ENCODE measurements around the gene CHP2. TPM values are rescaled to one million over a fixed set of nuclear protein-coding genes. Genes with fewer than 3 reads are reported as not detected.

Gene CHP2
- total and polyA plus RNA-seq, 9 of the 15 experiments (the other 6 are each of a cell fraction or from before 2014, with no cell fraction given) = 0.23 to 1.1 (median 0.80) TPM

DNA sequence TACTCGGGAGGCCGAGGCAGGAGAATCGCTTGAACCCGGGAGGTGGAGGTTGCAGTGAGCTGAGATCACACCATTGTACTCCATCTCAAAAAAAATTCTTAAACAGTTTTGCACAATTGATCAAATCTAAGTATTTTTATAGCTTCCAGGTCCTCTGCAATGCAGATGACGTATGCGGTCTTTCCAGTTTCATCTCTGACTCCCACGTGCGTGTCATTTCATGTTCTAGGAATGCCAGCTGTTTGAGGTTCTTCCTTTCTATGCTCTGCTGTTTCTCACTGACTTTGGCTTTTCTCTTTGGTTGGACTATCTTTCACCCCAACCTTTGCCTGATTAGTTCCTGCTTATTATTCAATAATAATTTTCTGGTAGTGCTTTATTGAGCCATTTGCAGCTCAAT is 16.2 kb downstream of the CHP2 start:
- 0 out of 2 replicates have a peak overlapping the region, but pooled peaks have one; percentile 27 for H2AFZ ChIP-seq (ENCODE audit: low read depth, low read length)
- no peak for ATAC-seq
- DNase-seq (ENCODE audit: extremely low read depth in 1 of 4, low spot score in 3 of 4) = no peak
- intact Hi-C loops (cut with micrococcal nuclease) = no loop called here
- peaks cover 0 to 8% of the 10 kb centered on the region in 2 experiments; a peak in 2 of 5 replicates for H3K4me1 ChIP-seq (replicated peaks in 1 of 2; ENCODE audit: control insufficient read depth in 2 of 2, insufficient read depth in 2 of 2, low read length in 2 of 2)
- no peak overlapping the region for H3K27ac ChIP-seq (ENCODE audit: extremely low read depth, low read depth, low read length)
- no peak overlapping the region for H3K9ac ChIP-seq (ENCODE audit: insufficient read depth in 1 of 2, low read depth in 2 of 2, low read length in 2 of 2)
- H3K36me3 ChIP-seq (ENCODE audit: control insufficient read depth, insufficient read depth, low read length) = no peaks in the 10 kb centered on the region
- no peak for FAIRE-seq
- ChIA-PET POLR2A (interaction anchor here (0.6 to 1.1 kb wide), 4 partner anchors 12 to 216 kb away, joined by 3 to 5 read pairs (median 4); no protein-coding TSS in a partner anchor), CTCF (ENCODE audit: low intra/inter-chr PET ratio) (no interaction called here)
- H3K4me3 ChIP-seq = no peak overlapping the region
- no peaks in the 10 kb centered on the region for H4K20me1 ChIP-seq (replicated peaks; ENCODE audit: control insufficient read depth, insufficient read depth, low read length)
- no peaks in the 10 kb centered on the region for H3K79me2 ChIP-seq (ENCODE audit: control insufficient read depth, insufficient read depth, low read length)
- in situ Hi-C loops (cut with MboI) = no loop called here
- 34% methylated on average over 8 of the region's 8 CpGs for WGBS (ENCODE audit: insufficient coverage, low coverage, missing lambda C conversion rate)
- no TSS peak for BruUV-seq (replicated peaks)
- H3K4me2 ChIP-seq (ENCODE audit: insufficient read depth, low read length) = no peak overlapping the region
- H3K9me1 ChIP-seq (ENCODE audit: control insufficient read depth, insufficient read depth, low read length) = no peaks in the 10 kb centered on the region
- TF ChIP-seq, protein P1, sequence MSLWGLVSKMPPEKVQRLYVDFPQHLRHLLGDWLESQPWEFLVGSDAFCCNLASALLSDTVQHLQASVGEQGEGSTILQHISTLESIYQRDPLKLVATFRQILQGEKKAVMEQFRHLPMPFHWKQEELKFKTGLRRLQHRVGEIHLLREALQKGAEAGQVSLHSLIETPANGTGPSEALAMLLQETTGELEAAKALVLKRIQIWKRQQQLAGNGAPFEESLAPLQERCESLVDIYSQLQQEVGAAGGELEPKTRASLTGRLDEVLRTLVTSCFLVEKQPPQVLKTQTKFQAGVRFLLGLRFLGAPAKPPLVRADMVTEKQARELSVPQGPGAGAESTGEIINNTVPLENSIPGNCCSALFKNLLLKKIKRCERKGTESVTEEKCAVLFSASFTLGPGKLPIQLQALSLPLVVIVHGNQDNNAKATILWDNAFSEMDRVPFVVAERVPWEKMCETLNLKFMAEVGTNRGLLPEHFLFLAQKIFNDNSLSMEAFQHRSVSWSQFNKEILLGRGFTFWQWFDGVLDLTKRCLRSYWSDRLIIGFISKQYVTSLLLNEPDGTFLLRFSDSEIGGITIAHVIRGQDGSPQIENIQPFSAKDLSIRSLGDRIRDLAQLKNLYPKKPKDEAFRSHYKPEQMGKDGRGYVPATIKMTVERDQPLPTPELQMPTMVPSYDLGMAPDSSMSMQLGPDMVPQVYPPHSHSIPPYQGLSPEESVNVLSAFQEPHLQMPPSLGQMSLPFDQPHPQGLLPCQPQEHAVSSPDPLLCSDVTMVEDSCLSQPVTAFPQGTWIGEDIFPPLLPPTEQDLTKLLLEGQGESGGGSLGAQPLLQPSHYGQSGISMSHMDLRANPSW (CRISPR knock-in tag; IDR thresholded peaks at IDR 0.05) = no peak
- TF ChIP-seq DACH1 (IDR thresholded peaks at IDR 0.05; ENCODE audit: partially characterized antibody) (peak; percentile 24), CREM (IDR thresholded peaks at IDR 0.05; ENCODE audit: low read depth) (0 out of 2 replicates have a peak, but pooled peaks have one; percentile 25), CAMTA2 (CRISPR knock-in tag; conservative IDR thresholded peaks at IDR 0.05) (no peak), ATF1 (CRISPR knock-in tag; IDR thresholded peaks at IDR 0.05) (no peak), ATF1 (tag; IDR thresholded peaks at IDR 0.05) (peak; percentile 21; the same call in 1 of the 2 replicates)
- no peaks in the 10 kb centered on the region for H3K27me3 ChIP-seq (ENCODE audit: control insufficient read depth in 2 of 2, insufficient read depth in 2 of 2, low read length in 2 of 2)
- H3K9me3 ChIP-seq (replicated peaks; ENCODE audit: control insufficient read depth, insufficient read depth, low read depth, low read length) = no peaks in the 10 kb centered on the region

All from K562 (cell line).